Measurements from ENCODE around the gene NCKAP5L. TPM values are rescaled to one million over a fixed set of nuclear protein-coding genes. Genes with fewer than 3 reads are reported as not detected.

NCKAP5L gene
- polyA plus RNA-seq, 2 of the 4 experiments (the other 2 are of a cell fraction), result 3.0 to 8.5 TPM

DNA sequence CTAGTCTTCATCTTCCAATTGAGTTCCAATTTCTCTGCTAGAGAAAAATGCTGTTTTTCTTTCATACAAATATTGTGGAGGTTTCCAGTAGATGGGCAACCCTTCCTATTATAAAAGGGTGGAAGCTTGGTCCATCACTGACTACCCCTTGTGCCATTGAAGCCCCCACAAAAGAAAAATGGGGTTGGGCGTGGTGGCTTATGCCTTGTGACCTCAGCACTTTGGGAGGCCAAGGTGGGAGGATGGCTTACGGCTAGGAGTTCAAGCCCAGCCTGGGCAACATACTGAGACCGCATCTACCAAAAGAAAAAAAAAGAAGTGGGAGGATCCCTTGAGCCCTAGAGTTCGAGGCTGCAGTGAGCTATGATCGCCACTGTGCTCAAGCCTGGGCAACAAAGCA, 22.8 kb downstream of the NCKAP5L start (continued):
- TF ChIP-seq KDM1A (IDR thresholded peaks at IDR 0.05; ENCODE audit: low read depth), result no peak
- TF ChIP-seq HEYL (CRISPR knock-in tag; IDR thresholded peaks at IDR 0.05), result no peak
- TF ChIP-seq, protein P1, sequence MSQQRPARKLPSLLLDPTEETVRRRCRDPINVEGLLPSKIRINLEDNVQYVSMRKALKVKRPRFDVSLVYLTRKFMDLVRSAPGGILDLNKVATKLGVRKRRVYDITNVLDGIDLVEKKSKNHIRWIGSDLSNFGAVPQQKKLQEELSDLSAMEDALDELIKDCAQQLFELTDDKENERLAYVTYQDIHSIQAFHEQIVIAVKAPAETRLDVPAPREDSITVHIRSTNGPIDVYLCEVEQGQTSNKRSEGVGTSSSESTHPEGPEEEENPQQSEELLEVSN (IDR thresholded peaks at IDR 0.05; ENCODE audit: borderline replicate concordance, low read depth), result no peak
- no peak for TF ChIP-seq EHF (CRISPR knock-in tag; IDR thresholded peaks at IDR 0.05)
- TF ChIP-seq JUN (IDR thresholded peaks at IDR 0.05), result no peak
- TF ChIP-seq RAD21 (conservative IDR thresholded peaks at IDR 0.05 in 1 of 2, IDR thresholded peaks at IDR 0.05 in 1 of 2), result no peak
- TF ChIP-seq FOXS1 (CRISPR knock-in tag; IDR thresholded peaks at IDR 0.05), result no peak
- no peak for TF ChIP-seq ZSCAN20 (CRISPR knock-in tag; IDR thresholded peaks at IDR 0.05)

DNA sequence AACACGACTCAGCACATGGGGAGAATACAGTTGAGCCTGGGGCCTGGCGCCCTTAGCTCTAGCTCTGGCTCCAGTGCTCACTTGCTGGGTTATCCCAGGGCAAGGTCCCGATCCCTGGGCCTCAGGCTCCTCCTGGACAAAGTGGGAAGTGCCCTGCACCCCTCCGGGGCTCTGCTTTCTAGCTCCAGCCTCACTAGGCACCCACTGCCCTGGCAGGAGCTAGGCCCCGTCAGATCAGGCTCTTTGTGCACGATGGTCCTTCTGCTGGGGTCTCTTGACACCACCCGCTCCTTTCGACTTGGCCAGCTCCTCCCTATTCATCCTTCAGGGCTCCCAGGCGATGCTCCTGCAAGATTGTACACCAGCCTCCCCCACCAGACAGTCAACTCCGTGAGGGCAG, 23.4 kb downstream of the NCKAP5L start:
- TF ChIP-seq, protein P2, sequence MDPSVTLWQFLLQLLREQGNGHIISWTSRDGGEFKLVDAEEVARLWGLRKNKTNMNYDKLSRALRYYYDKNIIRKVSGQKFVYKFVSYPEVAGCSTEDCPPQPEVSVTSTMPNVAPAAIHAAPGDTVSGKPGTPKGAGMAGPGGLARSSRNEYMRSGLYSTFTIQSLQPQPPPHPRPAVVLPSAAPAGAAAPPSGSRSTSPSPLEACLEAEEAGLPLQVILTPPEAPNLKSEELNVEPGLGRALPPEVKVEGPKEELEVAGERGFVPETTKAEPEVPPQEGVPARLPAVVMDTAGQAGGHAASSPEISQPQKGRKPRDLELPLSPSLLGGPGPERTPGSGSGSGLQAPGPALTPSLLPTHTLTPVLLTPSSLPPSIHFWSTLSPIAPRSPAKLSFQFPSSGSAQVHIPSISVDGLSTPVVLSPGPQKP (IDR thresholded peaks at IDR 0.05; ENCODE audit: low read depth, low read length), result no peak
- TF ChIP-seq ZFP36 (IDR thresholded peaks at IDR 0.05; ENCODE audit: borderline replicate concordance, partially characterized antibody), result no peak
- TF ChIP-seq MAFK (IDR thresholded peaks at IDR 0.05; ENCODE audit: partially characterized antibody), result no peak
- TF ChIP-seq MAZ (IDR thresholded peaks at IDR 0.05; ENCODE audit: borderline replicate concordance, low read depth, low read length), result no peak
- TF ChIP-seq HOXB5 (CRISPR knock-in tag; IDR thresholded peaks at IDR 0.05), result no peak
- no peak for TF ChIP-seq JUN (IDR thresholded peaks at IDR 0.05)
- Histone ChIP-seq H3K27ac (no peak overlapping the region), H3K4me1 (0 out of 3 replicates have a peak, but pooled peaks cover 6% of the 10 kb centered on the region), H3K4me2 (no peak overlapping the region), H3K4me3 (no peak overlapping the region), H3K9me3 (no peaks in the 10 kb centered on the region)
- ChIA-PET CTCF (interaction anchor here (1.1 to 8.1 kb wide), 6 partner anchors 11 to 63 kb away, joined by 3 to 43 read pairs (median 4); partner anchors contain the start of gene TMBIM6), POLR2A (no interaction called here)
- WGBS (ENCODE audit: missing lambda C conversion rate), result 91% methylated on average over 10 of the region's 10 CpGs
- no peak for ATAC-seq
- no peak for FAIRE-seq
- DNase-seq (ENCODE audit: low read depth in 1 of 2, low spot score in 1 of 2), result no peak

DNA sequence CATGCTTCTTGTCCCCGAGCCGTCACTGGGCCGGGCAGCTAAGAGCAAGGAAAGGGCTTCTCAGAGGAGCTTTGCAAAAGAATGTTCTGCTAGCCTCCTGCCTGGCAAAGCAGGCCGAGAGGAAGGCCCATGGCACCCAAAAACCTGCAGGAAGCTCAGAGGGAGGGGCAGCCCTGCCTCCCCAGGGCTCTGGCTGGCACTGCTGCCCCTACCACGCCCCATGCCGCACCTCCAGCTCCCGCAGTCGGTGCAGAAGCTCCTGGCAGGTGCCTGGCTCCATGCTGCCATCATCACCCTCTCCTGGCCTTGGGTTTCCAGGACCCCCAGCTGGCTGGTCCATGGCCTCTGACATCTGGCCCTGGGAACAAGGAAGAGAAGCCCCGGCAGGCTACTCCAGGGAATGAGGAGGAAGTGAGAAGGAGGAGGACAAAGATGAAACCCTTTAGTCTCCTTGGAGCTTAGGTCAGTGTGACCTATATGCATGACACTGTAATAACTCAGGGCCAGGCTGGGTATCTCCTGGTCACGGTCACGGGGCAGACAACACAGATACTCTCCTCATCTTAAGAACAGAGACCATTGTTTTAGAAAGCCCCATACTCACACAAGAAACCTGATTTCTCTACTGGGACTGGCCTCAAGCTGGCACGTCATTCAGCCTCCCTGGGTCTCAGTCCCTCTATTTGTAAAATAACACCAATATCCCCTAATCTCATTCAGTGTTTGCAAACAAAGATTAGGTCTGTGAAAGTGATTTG, 24.3 kb downstream of the NCKAP5L start:
- no peak overlapping the region for H3K4me3 ChIP-seq
- ATAC-seq, result no peak
- WGBS (ENCODE audit: missing lambda C conversion rate), result 88% methylated on average over 12 of the region's 12 CpGs
- no peak for TF ChIP-seq RARB (CRISPR knock-in tag; IDR thresholded peaks at IDR 0.05)
- TF ChIP-seq, protein P1 (IDR thresholded peaks at IDR 0.05; ENCODE audit: borderline replicate concordance, low read depth), result no peak
- TF ChIP-seq, protein P3, sequence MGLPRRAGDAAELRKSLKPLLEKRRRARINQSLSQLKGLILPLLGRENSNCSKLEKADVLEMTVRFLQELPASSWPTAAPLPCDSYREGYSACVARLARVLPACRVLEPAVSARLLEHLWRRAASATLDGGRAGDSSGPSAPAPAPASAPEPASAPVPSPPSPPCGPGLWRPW (IDR thresholded peaks at IDR 0.05), result no peak
- TF ChIP-seq KDM1A (IDR thresholded peaks at IDR 0.05; ENCODE audit: low read depth), result no peak
- TF ChIP-seq POLR2AphosphoS2 (conservative IDR thresholded peaks at IDR 0.05; ENCODE audit: low read length), result no peak
- no peak for TF ChIP-seq TP53 (CRISPR knock-in tag; IDR thresholded peaks at IDR 0.05)
- no peak for TF ChIP-seq CBX2 (IDR thresholded peaks at IDR 0.05; ENCODE audit: borderline replicate concordance, low read depth)
- TF ChIP-seq HDAC2 (IDR thresholded peaks at IDR 0.05), result no peak
- no peak for TF ChIP-seq HOXB5 (CRISPR knock-in tag; IDR thresholded peaks at IDR 0.05)
- TF ChIP-seq, protein P4, sequence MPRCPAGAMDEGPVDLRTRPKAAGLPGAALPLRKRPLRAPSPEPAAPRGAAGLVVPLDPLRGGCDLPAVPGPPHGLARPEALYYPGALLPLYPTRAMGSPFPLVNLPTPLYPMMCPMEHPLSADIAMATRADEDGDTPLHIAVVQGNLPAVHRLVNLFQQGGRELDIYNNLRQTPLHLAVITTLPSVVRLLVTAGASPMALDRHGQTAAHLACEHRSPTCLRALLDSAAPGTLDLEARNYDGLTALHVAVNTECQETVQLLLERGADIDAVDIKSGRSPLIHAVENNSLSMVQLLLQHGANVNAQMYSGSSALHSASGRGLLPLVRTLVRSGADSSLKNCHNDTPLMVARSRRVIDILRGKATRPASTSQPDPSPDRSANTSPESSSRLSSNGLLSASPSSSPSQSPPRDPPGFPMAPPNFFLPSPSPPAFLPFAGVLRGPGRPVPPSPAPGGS (IDR thresholded peaks at IDR 0.05), result no peak
- no peak for TF ChIP-seq MAZ (IDR thresholded peaks at IDR 0.05; ENCODE audit: borderline replicate concordance, low read depth, low read length)
- TF ChIP-seq HEYL (CRISPR knock-in tag; IDR thresholded peaks at IDR 0.05), result no peak
- TF ChIP-seq, protein P2 (IDR thresholded peaks at IDR 0.05; ENCODE audit: low read depth, low read length), result no peak
- no peak for TF ChIP-seq FOSL2 (IDR thresholded peaks at IDR 0.05)
- TF ChIP-seq FOSL2 (CRISPR knock-in tag; IDR thresholded peaks at IDR 0.05), result no peak
- TF ChIP-seq NFE2L2 (conservative IDR thresholded peaks at IDR 0.05; ENCODE audit: low read length), result no peak
- no peak for TF ChIP-seq NPAS2 (CRISPR knock-in tag; IDR thresholded peaks at IDR 0.05; ENCODE audit: borderline replicate concordance)
- no peak for TF ChIP-seq EHF (CRISPR knock-in tag; IDR thresholded peaks at IDR 0.05)
- no peak for TF ChIP-seq MYC (IDR thresholded peaks at IDR 0.05; ENCODE audit: borderline replicate concordance, low read length)
- no peak for TF ChIP-seq MAFK (IDR thresholded peaks at IDR 0.05; ENCODE audit: partially characterized antibody)
- TF ChIP-seq EP300 (IDR thresholded peaks at IDR 0.05), result no peak
- ChIA-PET CTCF (interaction anchor here (1.2 to 8.1 kb wide), 6 partner anchors 12 to 63 kb away, joined by 4 to 43 read pairs (median 7); partner anchors contain the start of gene TMBIM6), POLR2A (no interaction called here)
- DNase-seq (ENCODE audit: low read depth in 1 of 2, low spot score in 1 of 2), result no peak
- H3K9me3 ChIP-seq, result no peaks in the 10 kb centered on the region
- H3K27ac ChIP-seq, result no peak overlapping the region
- no peak for FAIRE-seq
- H3K4me2 ChIP-seq, result no peak overlapping the region
- 0 out of 3 replicates have a peak, but pooled peaks cover 6% of the 10 kb centered on the region for H3K4me1 ChIP-seq

Data from A549 (cell line).